T-helper 1 cell treated with Interleukin-12 subunit alpha and Interleukin-12 subunit beta and Interleukin-4 antibody, amounts not matched to agents 30 μg/mL and 1 μg/mL, for 36 hours (primary cell): ENCODE measurements around the gene OR10H4.
"Not testable (repeated sequence)": the region's sequence is repeated elsewhere in the genome, so short reads cannot be mapped to it uniquely, and the experiment has no call there.

ENCODE experiments used
- H3K27ac Mint-ChIP-seq: one replicate; pipeline ENCODE4 v1.8.0; 2021; ENCODE audit warnings: mild to moderate bottlenecking, mixed read lengths
- H3K27me3 Mint-ChIP-seq: one replicate; pipeline ENCODE4 v1.8.0; 2021; ENCODE audit warnings: low read depth, mixed read lengths
- H3K36me3 Mint-ChIP-seq: one replicate; pipeline ENCODE4 v1.8.0; 2021; ENCODE audit warnings: low read depth, mixed read lengths
- H3K4me1 Mint-ChIP-seq: one replicate; pipeline ENCODE4 v1.8.0; 2021; ENCODE audit warnings: low read depth, mixed read lengths
- H3K4me3 Mint-ChIP-seq: one replicate; pipeline ENCODE4 v1.8.0; 2021; ENCODE audit warnings: mild to moderate bottlenecking, moderate library complexity, mixed read lengths
- H3K9me3 Mint-ChIP-seq: one replicate; pipeline ENCODE4 v1.8.0; 2021; ENCODE audit warnings: mixed read lengths

OR10H4 gene

GRCh38 chr19:15976836-15977689, 28.3 kb downstream of the OR10H4 start:
- no peaks in the 10 kb centered on the region for H3K4me1 Mint-ChIP-seq

GRCh38 chr19:15977690-15978089, 28.9 kb downstream of the OR10H4 start:
- Mint-ChIP-seq H3K4me3 (no peak overlapping the region), H3K36me3 (no peaks in the 10 kb centered on the region), H3K27ac (no peak overlapping the region), H3K4me1 (no peaks in the 10 kb centered on the region), H3K9me3 (peaks cover 10% of the 10 kb centered on the region), H3K27me3 (peaks cover 9% of the 10 kb centered on the region)

More at GRCh38 chr19:15976836-15977689, 28.3 kb downstream of the OR10H4 start:
- H3K27ac Mint-ChIP-seq, result no peak overlapping the region
- no peaks in the 10 kb centered on the region for H3K36me3 Mint-ChIP-seq
- H3K27me3 Mint-ChIP-seq, result peaks cover 9% of the 10 kb centered on the region
- peaks cover 7% of the 10 kb centered on the region for H3K9me3 Mint-ChIP-seq
- no peak overlapping the region for H3K4me3 Mint-ChIP-seq

- Mint-ChIP-seq H3K27me3 (peaks cover 9% of the 10 kb centered on the region), H3K4me3 (no peak overlapping the region), H3K4me1 (no peaks in the 10 kb centered on the region), H3K27ac (no peak overlapping the region), H3K36me3 (no peaks in the 10 kb centered on the region), H3K9me3 (peaks cover 18% of the 10 kb centered on the region)
Observed at GRCh38 chr19:15979293-15979692, 30.5 kb downstream of the OR10H4 start.

- H3K9me3 Mint-ChIP-seq, result peaks cover 18% of the 10 kb centered on the region
- not testable (repeated sequence) for H3K4me1 Mint-ChIP-seq, H3K36me3 Mint-ChIP-seq, H3K27ac Mint-ChIP-seq, H3K4me3 Mint-ChIP-seq
- peaks cover 13% of the 10 kb centered on the region for H3K27me3 Mint-ChIP-seq
Observed at GRCh38 chr19:15985831-15986230, 37.0 kb downstream of the OR10H4 start.

- Mint-ChIP-seq H3K4me1 (no peaks in the 10 kb centered on the region), H3K4me3 (no peak overlapping the region), H3K27me3 (peaks cover 20% of the 10 kb centered on the region), H3K36me3 (no peaks in the 10 kb centered on the region), H3K27ac (no peak overlapping the region), H3K9me3 (peaks cover 19% of the 10 kb centered on the region)
Observed at GRCh38 chr19:15986701-15987100, 37.9 kb downstream of the OR10H4 start.

GRCh38 chr19:15989889-15990288, 41.1 kb downstream of the OR10H4 start:
- Mint-ChIP-seq H3K27ac (no peak overlapping the region), H3K9me3 (peaks cover 9% of the 10 kb centered on the region), H3K27me3 (peaks cover 19% of the 10 kb centered on the region), H3K4me1 (no peaks in the 10 kb centered on the region), H3K4me3 (no peak overlapping the region), H3K36me3 (no peaks in the 10 kb centered on the region)

- H3K9me3 Mint-ChIP-seq, result peaks cover 12% of the 10 kb centered on the region
- no peak overlapping the region for H3K27ac Mint-ChIP-seq
- peaks cover 15% of the 10 kb centered on the region for H3K27me3 Mint-ChIP-seq
- no peaks in the 10 kb centered on the region for H3K36me3 Mint-ChIP-seq
- H3K4me3 Mint-ChIP-seq, result no peak overlapping the region
- no peaks in the 10 kb centered on the region for H3K4me1 Mint-ChIP-seq
Observed at GRCh38 chr19:15991602-15992001, 42.8 kb downstream of the OR10H4 start.

GRCh38 chr19:15992014-15992413, 43.2 kb downstream of the OR10H4 start:
- Mint-ChIP-seq H3K36me3 (no peaks in the 10 kb centered on the region), H3K27me3 (peaks cover 15% of the 10 kb centered on the region), H3K27ac (no peak overlapping the region), H3K9me3 (peaks cover 12% of the 10 kb centered on the region), H3K4me3 (no peak overlapping the region), H3K4me1 (no peaks in the 10 kb centered on the region)

GRCh38 chr19:15995536-15995935, 46.7 kb downstream of the OR10H4 start:
- H3K9me3 Mint-ChIP-seq, result peaks cover 12% of the 10 kb centered on the region
- peaks cover 3% of the 10 kb centered on the region for H3K4me1 Mint-ChIP-seq
- H3K27me3 Mint-ChIP-seq, result peaks cover 11% of the 10 kb centered on the region
- no peak overlapping the region for H3K4me3 Mint-ChIP-seq
- no peaks in the 10 kb centered on the region for H3K36me3 Mint-ChIP-seq
- no peak overlapping the region for H3K27ac Mint-ChIP-seq

GRCh38 chr19:15998166-15998565, 49.4 kb downstream of the OR10H4 start:
- H3K27me3 Mint-ChIP-seq, result no peaks in the 10 kb centered on the region
- H3K27ac Mint-ChIP-seq, result no peak overlapping the region
- H3K4me3 Mint-ChIP-seq, result no peak overlapping the region

More at GRCh38 chr19:15998166-15998565, 49.4 kb downstream of the OR10H4 start:
- H3K36me3 Mint-ChIP-seq, result no peaks in the 10 kb centered on the region
- H3K4me1 Mint-ChIP-seq, result peaks cover 26% of the 10 kb centered on the region
- peaks cover 6% of the 10 kb centered on the region for H3K9me3 Mint-ChIP-seq
